ENCODE measurements around the gene PTGES3L.
"Not testable (repeated sequence)": the region's sequence is repeated elsewhere in the genome, so short reads cannot be mapped to it uniquely, and the experiment has no call there.

Gene PTGES3L

DNA sequence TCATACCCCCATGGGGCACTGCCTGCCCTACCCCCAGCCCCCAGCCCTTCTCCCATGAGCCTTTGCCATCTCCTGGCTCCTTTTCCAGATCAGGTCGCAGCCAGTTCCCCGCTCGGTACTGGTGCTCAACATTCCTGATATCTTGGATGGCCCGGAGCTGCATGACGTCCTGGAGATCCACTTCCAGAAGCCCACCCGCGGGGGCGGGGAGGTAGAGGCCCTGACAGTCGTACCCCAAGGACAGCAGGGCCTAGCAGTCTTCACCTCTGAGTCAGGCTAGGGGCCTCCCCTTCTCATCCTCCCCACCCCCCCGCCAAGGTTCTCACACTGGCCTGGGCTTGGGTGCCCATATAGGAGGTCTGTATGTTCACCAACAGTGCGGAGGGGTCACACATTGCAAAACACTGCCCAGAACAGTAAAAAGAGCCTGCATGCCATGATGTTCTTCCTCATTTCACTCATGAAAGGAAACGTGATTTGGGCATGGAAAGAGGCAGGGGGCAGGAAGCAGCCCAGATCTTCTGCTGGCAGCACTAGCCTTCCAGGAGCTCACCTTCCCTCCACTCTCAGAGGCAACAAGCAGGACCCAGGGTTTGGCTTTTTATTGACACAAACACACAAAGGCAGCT is 34.3 kb upstream of the PTGES3L start:
- no peak for DNase-seq

DNA sequence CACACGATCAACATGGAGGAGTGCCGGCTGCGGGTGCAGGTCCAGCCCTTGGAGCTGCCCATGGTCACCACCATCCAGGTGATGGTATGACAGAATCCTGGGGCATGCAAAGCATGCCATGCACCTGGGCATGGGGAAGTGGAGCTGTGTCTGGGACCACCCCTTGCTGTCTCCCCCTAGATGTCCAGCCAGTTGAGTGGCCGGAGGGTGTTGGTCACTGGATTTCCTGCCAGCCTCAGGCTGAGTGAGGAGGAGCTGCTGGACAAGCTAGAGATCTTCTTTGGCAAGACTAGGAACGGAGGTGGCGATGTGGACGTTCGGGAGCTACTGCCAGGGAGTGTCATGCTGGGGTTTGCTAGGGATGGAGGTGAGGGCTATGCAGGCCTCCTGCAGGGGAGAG is 33.4 kb upstream of the PTGES3L start:
- no peak for DNase-seq

DNA sequence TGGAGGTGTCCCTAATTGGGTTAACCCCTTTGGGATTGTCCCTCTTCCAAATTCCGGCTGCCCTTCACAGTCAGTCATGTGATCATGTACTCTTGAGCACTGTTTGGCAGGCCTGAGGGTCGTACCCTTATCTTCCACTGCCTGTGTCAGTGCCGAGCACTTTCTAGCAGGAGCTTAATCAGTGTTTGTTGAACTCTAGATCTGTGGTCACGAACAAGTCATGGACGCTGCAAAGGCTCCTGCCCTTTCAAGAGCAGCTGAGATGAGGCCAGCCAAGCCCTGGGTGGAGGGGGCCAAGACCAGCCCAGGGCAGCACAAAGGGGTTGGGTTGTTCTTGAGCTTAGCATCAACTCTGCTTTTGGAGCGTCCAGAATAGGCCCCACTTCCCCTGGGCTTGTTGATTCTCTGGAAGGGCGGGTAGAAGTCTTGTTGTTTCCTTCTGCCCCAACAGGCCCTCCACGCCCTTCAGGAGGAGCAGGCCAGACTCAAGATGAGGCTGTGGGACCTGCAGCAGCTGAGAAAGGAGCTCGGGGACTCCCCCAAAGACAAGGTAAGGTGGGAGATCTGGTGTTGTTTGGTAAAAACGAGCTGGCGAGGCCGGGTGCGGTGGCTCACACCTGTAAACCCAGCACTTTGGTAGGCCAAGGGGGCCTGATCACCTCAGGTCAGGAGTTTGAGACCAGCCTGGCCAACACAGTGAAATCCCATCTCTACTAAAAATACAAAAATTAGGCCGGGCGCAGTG is 32.0 kb upstream of the PTGES3L start:
- DNase-seq = no peak

DNA sequence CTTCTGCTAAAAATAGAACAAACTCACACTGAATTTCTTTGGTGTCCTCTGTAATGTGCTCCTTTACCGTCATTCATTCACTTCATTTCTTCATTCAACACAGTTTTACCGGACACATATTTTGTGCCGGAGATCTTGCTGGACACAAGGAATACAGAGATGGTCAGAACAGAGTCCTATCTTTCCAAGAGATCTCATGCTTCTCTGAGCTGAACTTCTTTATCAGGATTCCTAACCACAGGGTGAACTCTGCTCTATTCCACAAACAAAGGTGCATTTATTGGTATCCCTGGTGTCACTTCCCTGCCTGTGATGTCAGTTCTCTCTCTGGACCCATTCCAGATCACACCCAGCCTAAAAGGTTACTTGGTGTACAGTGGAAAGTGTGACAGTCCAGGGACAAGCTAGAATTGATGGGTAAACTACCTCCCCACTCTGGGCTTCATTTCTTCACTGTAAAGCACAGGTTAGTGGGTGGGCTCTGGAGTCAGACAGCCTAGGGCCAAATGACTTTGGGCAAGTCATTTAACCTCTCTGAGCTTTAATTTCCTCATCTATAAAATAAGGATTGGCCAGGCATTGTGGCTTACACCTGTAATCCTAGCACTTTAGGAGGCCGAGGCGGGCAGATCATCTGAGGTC is 30.9 kb upstream of the PTGES3L start:
- no peak for DNase-seq

DNA sequence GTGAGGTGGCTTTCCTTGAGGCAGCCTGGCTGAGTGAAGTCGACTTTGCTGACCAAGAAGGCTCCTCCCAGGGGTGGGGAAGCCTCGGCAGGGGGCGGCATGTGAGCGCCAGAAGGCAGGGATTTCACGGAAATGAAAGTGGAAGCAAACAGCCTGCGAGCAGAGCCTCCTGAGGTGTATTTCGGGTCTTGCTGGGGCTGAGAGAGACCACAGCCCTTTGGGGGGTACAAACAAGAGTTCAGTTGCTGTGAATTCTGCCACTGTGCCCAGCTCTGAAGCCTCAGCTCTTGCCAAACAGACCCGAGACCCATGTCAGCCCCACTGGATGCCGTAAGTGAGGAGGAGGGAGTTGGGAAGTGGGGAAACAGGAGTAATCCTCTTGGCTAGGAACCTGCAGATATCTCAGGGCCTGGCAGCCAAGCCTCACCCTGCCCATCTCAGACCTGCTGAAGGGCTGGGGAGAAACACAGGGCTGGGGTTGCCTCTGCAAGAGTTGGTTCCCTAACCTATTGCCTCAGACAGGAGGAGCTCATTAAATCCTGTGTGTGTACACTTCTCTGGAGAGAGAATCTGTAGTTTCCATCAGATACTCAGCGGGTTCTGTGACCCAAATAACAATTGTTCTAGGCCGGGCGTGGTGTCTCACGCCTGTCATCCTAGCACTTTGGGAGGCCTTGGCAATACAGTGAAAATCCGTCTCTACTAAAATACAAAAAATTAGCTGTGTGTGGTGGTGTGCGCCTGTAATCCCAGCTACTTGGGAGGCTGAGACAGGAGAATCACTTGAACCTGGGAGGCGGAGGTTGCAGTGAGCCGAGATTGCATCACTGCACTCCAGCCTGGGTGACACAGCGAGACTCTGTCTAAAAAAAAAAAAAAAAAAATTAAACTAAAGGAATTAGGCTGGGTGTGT is 27.0 kb upstream of the PTGES3L start, which contains the start of gene IFI35:
Gene IFI35 (plus strand): TSS at position 146 of the 913 bp plus-strand sequence. CDS start 164 bp downstream, at position 310.
- peak; percentile 86 for DNase-seq

DNA sequence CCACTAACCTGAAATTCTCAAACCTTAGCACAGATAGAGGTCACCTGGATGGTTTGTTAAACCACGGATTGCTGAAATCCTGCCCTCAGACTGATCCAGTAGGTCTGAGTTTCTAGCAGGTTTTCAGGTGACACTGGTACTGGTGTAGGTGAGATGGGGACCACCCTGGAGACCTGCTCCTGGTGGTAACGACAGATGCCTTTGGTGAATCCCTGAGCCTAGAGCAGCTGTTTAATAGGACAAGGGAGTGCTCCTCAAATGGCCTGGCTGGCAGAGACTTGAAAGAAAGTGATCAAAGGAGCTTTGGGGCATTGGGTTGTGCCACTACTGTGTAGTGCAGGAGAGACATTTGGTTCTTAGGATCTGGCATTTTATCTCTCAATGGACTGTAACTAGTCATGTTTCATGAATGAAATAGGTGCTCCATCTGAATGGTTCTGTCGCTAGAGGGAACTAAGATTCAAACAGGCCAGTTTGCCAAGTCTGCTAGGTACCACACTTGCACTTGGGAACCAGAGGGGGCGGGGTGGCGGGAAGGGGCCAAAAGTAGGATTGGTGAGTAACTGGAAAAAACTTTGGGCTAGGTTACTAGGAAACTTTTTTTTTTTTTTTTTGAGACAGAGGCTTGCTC is 23.8 kb upstream of the PTGES3L start:
- no peak for DNase-seq

DNA sequence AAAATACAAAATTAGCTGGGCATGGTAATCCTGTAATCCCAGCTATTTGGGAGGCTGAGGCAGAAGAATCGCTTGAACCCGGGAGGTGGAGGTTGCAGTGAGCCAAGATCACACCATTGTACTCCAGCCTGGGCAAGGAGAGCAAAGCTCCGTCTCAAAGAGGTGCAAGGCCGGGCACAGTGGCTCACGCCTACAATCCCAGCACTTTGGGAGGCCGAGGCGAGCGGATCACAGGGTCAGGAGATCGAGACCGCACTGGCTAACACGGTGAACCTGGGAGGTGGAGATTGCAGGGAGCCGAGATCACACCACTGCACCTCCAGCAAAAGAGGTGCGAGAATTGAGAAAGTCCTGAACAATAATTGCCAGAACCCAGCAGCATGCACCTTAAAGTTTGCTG is 21.0 kb upstream of the PTGES3L start:
- DNase-seq = not testable (repeated sequence)

DNA sequence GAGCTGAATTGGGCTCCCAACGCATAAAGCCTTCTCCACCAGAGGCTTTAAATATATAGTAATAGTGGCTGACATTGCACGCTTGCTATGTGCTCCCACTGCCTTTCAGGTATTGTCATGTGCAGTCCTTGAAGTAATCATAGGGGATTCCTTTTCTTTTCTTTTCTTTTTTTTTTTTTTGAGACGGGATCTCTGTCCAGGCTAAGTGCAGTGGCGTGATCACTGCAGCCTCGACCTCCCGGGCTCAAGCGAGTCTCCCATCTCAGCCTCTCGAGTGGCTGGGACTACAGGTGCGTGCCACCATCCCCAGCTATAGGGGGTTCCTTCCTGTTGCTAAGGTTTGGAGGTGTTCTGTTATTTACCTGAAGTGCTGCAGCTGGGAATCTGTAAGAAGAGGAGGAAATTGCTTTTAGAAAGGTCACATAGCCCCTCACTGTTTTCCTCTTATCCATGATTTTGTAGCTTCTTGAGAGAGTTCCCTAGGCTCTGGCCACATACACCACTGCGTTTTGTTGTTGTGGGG is 19.2 kb upstream of the PTGES3L start:
- DNase-seq = no peak

DNA sequence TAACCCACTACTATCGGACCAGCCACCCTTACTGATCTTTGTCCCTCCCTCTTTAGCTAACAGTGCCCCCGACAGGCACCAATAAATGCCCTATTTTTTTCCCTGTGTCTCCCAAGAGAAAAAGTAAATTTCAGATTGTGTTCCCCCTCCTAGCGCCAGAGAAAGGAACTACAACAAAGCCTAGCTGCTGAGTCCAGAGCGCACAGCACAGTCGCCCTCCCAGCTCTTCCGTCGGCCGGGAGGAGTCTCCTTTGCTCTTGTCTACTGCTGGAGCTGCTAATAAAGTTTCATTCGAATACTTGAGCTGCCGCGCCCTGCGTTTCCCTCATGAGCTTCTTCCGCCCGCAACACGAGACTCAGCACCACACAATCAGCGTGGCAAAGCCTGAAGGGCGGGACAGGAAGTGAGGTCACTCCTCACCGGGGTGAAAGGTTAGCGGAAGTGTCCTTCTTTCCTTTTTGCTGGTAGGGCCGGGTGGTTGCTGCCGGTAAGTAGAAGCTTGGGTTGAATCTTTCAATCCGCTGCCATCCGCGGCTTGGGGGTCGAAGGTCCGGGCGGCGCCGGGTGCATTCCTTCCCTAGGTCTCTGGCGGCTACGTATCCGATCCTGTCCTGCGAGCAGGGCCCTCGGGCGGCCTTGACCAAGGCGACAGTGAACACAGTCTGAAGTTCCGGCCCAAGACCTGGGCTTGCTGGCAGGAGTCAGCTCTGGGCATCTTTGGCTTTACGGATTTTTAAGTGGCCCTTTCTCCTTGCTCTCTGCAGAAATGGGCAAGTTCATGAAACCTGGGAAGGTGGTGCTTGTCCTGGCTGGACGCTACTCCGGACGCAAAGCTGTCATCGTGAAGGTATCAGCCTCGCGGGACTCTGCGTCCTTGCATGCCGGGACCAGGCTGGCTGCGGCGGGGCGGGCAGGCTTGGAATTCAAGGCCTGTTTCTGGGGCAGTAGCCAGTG is 18.4 kb upstream of the PTGES3L start, which contains the start of gene RPL27:
Gene RPL27 (plus strand): TSS at position 436 of the 955 bp plus-strand sequence. CDS start 332 bp downstream, at position 768.
- DNase-seq = peak; percentile 96

DNA sequence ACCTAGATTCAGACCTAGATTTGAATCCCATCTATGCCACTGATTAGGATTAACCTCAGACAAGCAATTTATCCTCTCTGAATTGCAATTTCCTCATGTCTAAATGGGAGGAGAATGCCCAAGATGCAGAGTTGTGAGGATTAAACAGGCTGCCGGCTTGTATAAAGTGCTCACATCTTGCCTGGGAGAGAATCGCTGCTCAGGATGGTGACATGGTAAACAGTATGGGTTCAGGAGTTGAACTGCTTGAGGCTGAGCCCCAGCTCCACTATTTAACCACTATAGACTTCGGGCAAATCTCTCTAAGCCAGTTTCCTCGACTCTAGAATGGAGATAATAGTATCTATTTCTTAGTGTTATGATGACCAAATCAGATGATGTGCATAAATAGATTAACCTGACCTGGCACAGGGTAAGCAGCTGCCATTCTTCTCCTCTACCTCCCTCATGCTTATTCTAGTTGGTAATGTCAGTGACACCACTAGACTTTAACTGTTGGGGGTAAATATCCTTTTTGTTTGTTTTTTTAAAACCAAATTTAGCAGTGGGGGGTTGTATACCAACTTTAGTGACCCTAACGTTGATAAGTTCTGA is 17.6 kb upstream of the PTGES3L start:
- DNase-seq = no peak

DNA sequence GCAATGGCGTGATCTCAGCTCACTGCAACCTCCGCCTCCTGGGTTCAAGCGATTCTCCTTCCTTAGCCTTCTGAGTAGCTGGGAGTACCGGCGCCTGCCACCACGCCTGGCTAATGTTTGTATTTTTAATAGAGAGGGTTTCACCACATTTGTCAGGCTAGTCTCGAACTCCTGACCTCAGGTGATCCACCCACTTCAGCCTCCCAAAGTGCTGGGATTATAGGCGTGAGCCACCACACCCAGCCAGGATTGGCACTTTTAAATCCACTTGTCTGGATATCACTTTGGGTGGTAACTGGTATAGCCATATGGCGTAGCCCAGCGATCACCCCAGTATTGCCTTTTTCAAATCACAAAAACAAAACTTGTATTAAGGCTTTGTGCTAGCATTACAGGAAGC is 14.0 kb upstream of the PTGES3L start:
- DNase-seq = not testable (repeated sequence)

DNA sequence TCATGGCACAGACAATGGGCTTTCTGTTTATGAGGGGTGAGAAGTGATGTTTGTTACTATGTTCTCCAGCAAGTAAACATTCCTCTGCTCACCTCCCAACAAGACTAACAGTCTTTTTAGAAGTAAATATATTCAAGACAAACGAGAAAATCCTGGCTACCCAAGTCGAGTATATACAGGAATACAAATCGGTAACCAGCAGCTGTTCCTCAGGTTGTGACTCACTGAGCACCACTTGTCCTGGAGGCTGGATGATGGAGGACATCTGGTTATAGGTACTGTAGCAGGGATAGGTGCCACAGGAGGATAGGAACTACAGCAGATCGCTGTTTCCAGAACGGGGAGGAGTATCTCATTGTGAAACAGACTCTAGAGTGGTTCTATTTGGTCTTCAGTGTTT is 13.0 kb upstream of the PTGES3L start:
- no peak for DNase-seq

DNA sequence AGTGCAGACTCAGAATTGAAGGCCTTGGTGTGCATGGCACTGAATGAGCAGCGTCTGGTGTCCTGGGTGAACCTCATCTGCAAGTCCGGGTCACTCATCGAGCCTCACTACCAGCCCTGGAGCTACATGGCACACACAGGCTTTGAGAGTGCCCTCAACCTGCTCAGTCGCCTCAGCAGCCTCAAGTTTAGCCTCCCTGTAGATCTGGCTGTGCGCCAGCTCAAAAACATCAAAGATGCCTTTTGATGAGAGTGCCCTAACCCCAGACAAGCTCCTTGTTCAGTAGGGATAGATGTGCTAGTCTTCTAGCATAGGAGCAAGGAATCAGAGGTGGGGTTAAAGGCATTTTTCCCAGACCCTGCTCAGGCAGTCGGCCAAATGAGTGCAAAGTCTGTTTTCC is 11.6 kb upstream of the PTGES3L start:
- no peak for DNase-seq

DNA sequence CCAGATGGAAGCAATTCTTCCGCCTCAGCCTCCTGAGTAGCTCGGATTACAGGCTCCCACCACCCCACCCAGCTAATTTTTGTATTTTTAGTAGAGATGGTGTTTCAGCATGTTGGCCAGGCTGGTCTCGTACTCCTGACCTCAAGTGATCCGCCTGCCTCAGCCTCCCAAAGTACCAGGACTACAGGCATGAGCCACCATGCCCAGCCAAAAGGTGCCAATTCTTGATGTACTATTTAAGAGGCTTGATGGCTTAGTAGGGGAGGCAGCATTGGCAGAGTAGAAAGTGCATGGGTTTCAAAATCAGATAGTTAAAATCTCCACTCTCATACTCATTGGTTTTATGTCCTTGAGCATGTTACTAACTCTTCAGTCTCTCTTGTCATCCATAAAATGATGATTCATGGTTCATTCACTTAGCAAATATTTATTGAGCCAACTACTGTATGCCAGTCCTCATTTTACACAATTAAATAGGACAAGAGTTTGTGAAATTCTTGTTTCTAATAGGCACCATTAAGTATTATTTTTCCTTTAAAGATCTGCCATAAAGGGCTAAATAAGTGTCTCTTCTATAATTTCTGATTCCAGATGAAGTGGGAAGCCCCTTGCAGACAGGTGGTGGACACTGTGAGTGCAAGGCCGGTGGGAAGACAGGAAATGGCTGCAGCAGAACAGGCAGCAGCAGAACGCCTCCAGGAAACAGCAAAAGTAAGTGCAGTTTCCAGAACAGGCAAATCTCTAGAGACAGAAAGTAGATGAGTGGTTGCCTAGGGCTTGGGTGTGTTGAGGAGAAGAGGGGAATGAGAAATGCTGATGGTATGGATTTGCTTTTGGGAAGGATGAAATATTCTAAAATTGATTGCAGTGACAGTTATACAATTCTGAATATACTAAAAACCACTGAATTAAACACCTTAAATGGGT is 10.1 kb upstream of the PTGES3L start:
- no peak for DNase-seq

DNA sequence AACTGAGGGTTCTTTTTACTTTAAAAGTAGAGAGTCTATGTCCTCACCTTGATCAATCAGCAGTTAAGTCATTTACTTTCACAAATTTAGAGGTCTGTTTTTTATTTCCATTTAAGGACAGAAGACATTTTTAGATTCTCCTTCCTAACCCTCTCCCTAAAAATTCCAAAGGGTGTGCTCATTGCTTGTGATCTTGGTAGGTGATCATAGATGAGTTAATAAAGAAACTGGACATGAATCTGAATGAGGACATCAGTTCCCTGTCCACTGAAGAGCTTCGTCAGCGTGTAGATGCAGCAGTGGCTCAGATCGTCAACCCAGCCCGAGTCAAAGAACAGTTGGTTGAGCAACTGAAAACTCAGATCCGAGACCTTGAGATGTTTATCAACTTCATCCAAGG is 9.3 kb upstream of the PTGES3L start:
- DNase-seq = no peak

DNA sequence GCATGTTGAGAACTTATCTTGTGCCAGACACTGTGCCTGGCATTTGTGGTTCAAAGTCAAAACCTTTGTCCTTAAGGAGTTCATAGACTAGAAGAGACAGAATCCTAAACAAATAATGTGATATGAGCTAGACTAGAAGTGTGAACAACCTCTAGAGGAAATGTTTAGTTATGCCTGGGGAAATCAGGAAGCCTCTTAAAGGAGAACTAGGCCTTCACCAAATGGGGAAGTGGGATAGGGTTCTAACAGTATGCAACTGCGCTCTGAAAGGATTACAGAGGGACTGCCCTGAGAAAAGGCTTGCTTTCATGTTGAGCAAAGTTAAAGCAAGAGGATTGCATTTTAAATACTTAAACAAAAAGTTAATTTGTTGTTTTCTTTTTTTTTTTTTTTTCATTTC is 5.3 kb upstream of the PTGES3L start:
- DNase-seq = no peak

DNA sequence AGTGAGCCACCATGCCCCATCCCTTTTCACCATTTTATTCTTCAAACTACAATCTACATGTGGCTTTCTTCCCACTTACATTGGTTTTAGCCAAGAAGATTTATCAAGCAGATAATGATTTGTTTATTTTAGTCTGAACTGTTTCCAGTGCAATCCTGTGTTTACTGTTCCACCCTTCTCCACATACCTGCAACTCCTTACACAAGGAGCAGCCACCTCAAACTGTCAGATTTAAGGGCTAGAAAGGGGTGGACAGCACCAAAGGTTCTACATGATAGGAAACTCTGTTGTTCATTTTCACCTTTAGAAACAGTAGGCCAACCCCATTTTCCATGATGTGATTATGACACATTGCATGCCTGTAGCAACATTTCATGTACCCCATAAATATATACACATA is 2.4 kb upstream of the PTGES3L start:
- DNase-seq = no peak

DNA sequence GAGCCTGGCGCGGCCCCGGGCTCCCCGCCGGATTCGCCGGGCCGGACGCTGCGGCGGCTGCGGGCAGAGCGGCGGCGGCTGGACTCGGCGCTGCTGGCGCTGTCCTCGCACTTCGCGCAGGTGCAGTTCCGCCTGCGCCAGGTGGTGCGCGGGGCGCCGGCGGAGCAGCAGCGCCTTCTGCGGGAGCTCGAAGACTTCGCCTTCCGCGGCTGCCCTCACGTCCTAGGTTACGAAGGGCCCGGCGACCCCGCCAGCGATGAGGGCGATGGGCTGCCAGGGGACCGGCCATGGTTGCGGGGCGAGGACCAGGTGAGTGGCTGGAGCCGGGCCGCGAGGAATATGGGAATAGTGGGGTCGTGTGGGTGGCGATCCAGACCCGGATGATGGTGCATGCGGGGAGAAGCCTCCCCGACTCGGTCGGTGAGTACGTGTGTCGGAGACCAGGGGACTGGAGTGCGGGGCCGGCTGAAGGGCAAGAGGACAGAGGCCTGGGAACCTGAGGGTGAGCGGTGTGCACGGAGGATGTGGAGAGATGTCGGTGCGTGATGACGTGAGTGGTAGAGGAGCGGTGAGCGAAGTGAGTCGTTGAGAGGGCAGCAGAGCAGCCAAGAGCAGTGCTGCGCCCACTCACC is 1.0 kb upstream of the PTGES3L start:
- DNase-seq = peak; percentile 68

DNA sequence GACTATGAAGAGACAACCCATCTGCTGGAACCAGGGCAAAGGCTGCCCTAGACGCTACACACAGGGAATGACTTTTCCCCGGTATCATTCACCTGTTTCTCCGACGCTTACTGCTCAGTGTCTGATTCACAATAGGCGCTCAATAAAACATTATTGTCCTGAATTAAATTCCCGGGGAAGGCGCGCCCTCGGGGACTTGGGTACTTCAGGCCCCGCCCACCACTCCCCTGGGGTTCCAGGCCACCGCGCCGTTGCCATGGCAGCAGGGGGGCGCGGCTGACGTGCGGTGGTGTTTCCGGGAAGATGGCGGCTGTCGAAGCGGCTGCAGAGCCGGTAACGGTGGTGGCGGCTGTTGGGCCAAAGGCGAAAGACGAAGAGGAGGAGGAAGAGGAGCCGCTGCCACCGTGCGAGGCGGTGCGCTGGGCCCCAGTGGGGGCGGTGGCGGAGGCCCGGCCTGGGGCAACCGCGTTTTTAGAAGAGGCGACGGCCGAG is 440 bp upstream of the PTGES3L start, which contains the start of gene RUNDC1:
Gene RUNDC1 (plus strand): TSS at position 292 of the 492 bp plus-strand sequence. CDS start 12 bp downstream, at position 304.
- peak; percentile 93 for DNase-seq
